ENCODE data around the gene CLSTN1.
A peak's percentile ranks its signal among the peaks of the same experiment; 100 is the strongest.

Gene CLSTN1

DNA sequence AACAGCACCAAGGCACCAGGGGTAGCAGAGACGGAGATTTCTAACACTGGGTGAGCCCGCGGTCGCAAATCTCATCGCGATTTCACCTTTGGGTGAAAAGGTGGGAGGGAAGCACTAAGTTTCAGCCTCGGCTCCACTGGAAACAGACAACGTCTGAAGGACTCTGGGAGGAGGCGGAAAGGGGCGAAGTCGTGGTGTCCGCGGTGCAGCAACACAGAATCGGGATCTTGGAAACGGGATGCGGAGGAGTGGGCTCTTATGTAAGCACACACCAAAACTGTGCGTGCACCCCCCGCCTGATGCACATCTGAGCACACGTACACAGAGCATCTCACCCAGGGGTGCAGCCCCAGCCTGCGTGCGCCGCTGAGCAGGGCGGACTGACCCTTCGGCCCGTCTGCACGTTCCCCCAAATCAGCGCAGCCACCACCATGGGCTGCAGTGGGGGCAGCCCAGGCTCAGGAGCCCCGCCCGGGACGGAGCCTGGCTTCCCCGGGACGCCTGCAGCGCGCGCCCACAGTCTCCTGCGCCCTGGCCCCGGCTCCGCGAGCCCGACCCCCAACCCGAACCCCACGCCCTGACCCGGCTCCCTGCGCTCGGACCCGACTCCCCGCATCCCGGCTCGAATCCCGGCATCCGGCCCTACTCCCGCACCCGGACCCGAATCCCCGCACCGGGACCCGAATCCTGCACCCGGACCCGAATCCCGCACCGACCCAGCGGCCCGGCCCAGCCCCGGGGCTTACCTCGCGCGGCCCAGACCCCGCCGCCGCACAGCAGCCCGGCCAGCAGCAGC, 670 bp downstream of the CLSTN1 start:
- TF ChIP-seq, protein P1, sequence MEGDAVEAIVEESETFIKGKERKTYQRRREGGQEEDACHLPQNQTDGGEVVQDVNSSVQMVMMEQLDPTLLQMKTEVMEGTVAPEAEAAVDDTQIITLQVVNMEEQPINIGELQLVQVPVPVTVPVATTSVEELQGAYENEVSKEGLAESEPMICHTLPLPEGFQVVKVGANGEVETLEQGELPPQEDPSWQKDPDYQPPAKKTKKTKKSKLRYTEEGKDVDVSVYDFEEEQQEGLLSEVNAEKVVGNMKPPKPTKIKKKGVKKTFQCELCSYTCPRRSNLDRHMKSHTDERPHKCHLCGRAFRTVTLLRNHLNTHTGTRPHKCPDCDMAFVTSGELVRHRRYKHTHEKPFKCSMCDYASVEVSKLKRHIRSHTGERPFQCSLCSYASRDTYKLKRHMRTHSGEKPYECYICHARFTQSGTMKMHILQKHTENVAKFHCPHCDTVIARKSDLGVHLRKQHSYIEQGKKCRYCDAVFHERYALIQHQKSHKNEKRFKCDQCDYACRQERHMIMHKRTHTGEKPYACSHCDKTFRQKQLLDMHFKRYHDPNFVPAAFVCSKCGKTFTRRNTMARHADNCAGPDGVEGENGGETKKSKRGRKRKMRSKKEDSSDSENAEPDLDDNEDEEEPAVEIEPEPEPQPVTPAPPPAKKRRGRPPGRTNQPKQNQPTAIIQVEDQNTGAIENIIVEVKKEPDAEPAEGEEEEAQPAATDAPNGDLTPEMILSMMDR (IDR thresholded peaks at IDR 0.05; ENCODE audit: low read length) = no peak
- TF ChIP-seq EZH2 (IDR thresholded peaks at IDR 0.05; ENCODE audit: borderline replicate concordance, low read length) = no peak
- Histone ChIP-seq H3K9me3 (ENCODE audit: low read length) (no peaks in the 10 kb centered on the region), H3K36me3 (ENCODE audit: insufficient read depth, low read length) (peaks cover 21% of the 10 kb centered on the region), H2AFZ (ENCODE audit: low read length) (no peak overlapping the region), H3K79me2 (ENCODE audit: insufficient read depth, low read length) (peaks cover 52% of the 10 kb centered on the region), H3K27ac (ENCODE audit: low read depth, low read length, poor library complexity, severe bottlenecking) (peak overlapping the region; percentile 75), H3K4me1 (ENCODE audit: insufficient read depth, low read length, severe bottlenecking) (peaks cover 64% of the 10 kb centered on the region), H3K9me2 (ENCODE audit: low read depth, low read length) (no peaks in the 10 kb centered on the region), H3K27me3 (ENCODE audit: insufficient read depth, low read length) (no peaks in the 10 kb centered on the region), H4K20me1 (ENCODE audit: insufficient read depth, low read length) (no peaks in the 10 kb centered on the region), H3F3A (ENCODE audit: insufficient read depth, low read length) (0 out of 2 replicates have a peak, but pooled peaks cover 9% of the 10 kb centered on the region), H3K9ac (ENCODE audit: low read length) (peak overlapping the region; percentile 98), H3K4me3 (ENCODE audit: low read depth, low read length, poor library complexity, severe bottlenecking) (peak overlapping the region; percentile 99), H3K4me2 (ENCODE audit: low read length) (peak overlapping the region; percentile 85)

GRCh38 chr1:9822490-9822889, 1.3 kb downstream of the CLSTN1 start:
- peaks cover 64% of the 10 kb centered on the region for H3K4me1 ChIP-seq (ENCODE audit: insufficient read depth, low read length, severe bottlenecking)
- 0 out of 2 replicates have a peak, but pooled peaks cover 9% of the 10 kb centered on the region for H3F3A ChIP-seq (ENCODE audit: insufficient read depth, low read length)
- H3K4me3 ChIP-seq (ENCODE audit: low read depth, low read length, poor library complexity, severe bottlenecking) = peak overlapping the region; percentile 99
- TF ChIP-seq EZH2 (IDR thresholded peaks at IDR 0.05; ENCODE audit: borderline replicate concordance, low read length) = no peak
- TF ChIP-seq, protein P1 (IDR thresholded peaks at IDR 0.05; ENCODE audit: low read length) = no peak
- H3K79me2 ChIP-seq (ENCODE audit: insufficient read depth, low read length) = peaks cover 58% of the 10 kb centered on the region
- H3K9ac ChIP-seq (ENCODE audit: low read length) = peak overlapping the region; percentile 98
- H4K20me1 ChIP-seq (ENCODE audit: insufficient read depth, low read length) = no peaks in the 10 kb centered on the region
- no peaks in the 10 kb centered on the region for H3K9me2 ChIP-seq (ENCODE audit: low read depth, low read length)
- peak overlapping the region; percentile 75 for H3K27ac ChIP-seq (ENCODE audit: low read depth, low read length, poor library complexity, severe bottlenecking)
- peaks cover 21% of the 10 kb centered on the region for H3K36me3 ChIP-seq (ENCODE audit: insufficient read depth, low read length)
- H2AFZ ChIP-seq (ENCODE audit: low read length) = no peak overlapping the region
- no peaks in the 10 kb centered on the region for H3K9me3 ChIP-seq (ENCODE audit: low read length)
- H3K27me3 ChIP-seq (ENCODE audit: insufficient read depth, low read length) = no peaks in the 10 kb centered on the region
- peak overlapping the region; percentile 85 for H3K4me2 ChIP-seq (ENCODE audit: low read length)

- H3K9me3 ChIP-seq (ENCODE audit: low read length) = no peaks in the 10 kb centered on the region
- H3K36me3 ChIP-seq (ENCODE audit: insufficient read depth, low read length) = peaks cover 26% of the 10 kb centered on the region
- no peaks in the 10 kb centered on the region for H3K9me2 ChIP-seq (ENCODE audit: low read depth, low read length)
- no peak for TF ChIP-seq EZH2 (IDR thresholded peaks at IDR 0.05; ENCODE audit: borderline replicate concordance, low read length)
- H4K20me1 ChIP-seq (ENCODE audit: insufficient read depth, low read length) = no peaks in the 10 kb centered on the region
- H3F3A ChIP-seq (ENCODE audit: insufficient read depth, low read length) = 0 out of 2 replicates have a peak, but pooled peaks cover 9% of the 10 kb centered on the region
- H3K27ac ChIP-seq (ENCODE audit: low read depth, low read length, poor library complexity, severe bottlenecking) = peak overlapping the region; percentile 75
- H3K9ac ChIP-seq (ENCODE audit: low read length) = peak overlapping the region; percentile 98
- H2AFZ ChIP-seq (ENCODE audit: low read length) = no peak overlapping the region
- no peaks in the 10 kb centered on the region for H3K27me3 ChIP-seq (ENCODE audit: insufficient read depth, low read length)
- H3K4me3 ChIP-seq (ENCODE audit: low read depth, low read length, poor library complexity, severe bottlenecking) = peak overlapping the region; percentile 99
- H3K4me1 ChIP-seq (ENCODE audit: insufficient read depth, low read length, severe bottlenecking) = peaks cover 69% of the 10 kb centered on the region
- H3K79me2 ChIP-seq (ENCODE audit: insufficient read depth, low read length) = peaks cover 66% of the 10 kb centered on the region
- peak overlapping the region; percentile 85 for H3K4me2 ChIP-seq (ENCODE audit: low read length)
Measured at GRCh38 chr1:9821710-9822109, 2.1 kb downstream of the CLSTN1 start.

Measured in OCI-LY1 (cell line).